Effector memory CD4-positive, alpha-beta T cell (primary cell): ENCODE measurements around the gene RNU6-9.
"Not testable (repeated sequence)": the region's sequence is repeated elsewhere in the genome, so short reads cannot be mapped to it uniquely, and the experiment has no call there.

Experiments used
- DNase-seq, 3 donors: peaks; one replicate each; pipeline ENCODE4 v3.0.0-alpha.2; 2020
- H3K27ac ChIP-seq: 2 replicates; pipeline ENCODE4 v1.7.0; 2013; ENCODE audit warnings: mild to moderate bottlenecking, low read length, moderate library complexity; ENCODE audit not compliant: insufficient read depth, poor library complexity, severe bottlenecking
- H3K27me3 ChIP-seq: replicated peaks from 2 replicates; pipeline ENCODE4 v1.7.0; 2013; ENCODE audit warnings: mild to moderate bottlenecking, low read length; ENCODE audit not compliant: insufficient read depth, control insufficient read depth, poor library complexity, severe bottlenecking
- H3K36me3 ChIP-seq: 2 replicates; pipeline ENCODE4 v1.7.0; 2013; ENCODE audit warnings: mild to moderate bottlenecking, low read length, moderate library complexity; ENCODE audit not compliant: control insufficient read depth, insufficient read depth
- H3K4me1 ChIP-seq: 2 replicates; pipeline ENCODE4 v1.7.0; 2013; ENCODE audit warnings: low read length, mild to moderate bottlenecking; ENCODE audit not compliant: control insufficient read depth, insufficient read depth, poor library complexity, severe bottlenecking
- H3K4me3 ChIP-seq: 2 replicates; pipeline ENCODE4 v1.7.0; 2013; ENCODE audit warnings: low read length, low read depth, mild to moderate bottlenecking; ENCODE audit not compliant: insufficient read depth, poor library complexity, severe bottlenecking
- H3K9me3 ChIP-seq: 2 replicates; pipeline ENCODE4 v1.7.0; 2013; ENCODE audit warnings: mild to moderate bottlenecking, low read length, moderate library complexity; ENCODE audit not compliant: control insufficient read depth

RNU6-9 gene

GRCh38 chr19:878751-879561, 14.3 kb upstream of the RNU6-9 start:
- peaks cover 30% of the 10 kb centered on the region for H3K36me3 ChIP-seq
- not testable (repeated sequence) for H3K27me3 ChIP-seq, H3K27ac ChIP-seq, H3K4me1 ChIP-seq, DNase-seq, H3K4me3 ChIP-seq, H3K9me3 ChIP-seq

GRCh38 chr19:879711-880438, 13.4 kb upstream of the RNU6-9 start:
- Histone ChIP-seq H3K9me3 (no peaks in the 10 kb centered on the region), H3K36me3 (peaks cover 39% of the 10 kb centered on the region), H3K4me3 (no peak overlapping the region), H3K27me3 (no peaks in the 10 kb centered on the region), H3K4me1 (no peaks in the 10 kb centered on the region), H3K27ac (no peak overlapping the region)
- no peak for DNase-seq

GRCh38 chr19:881385-882071, 11.8 kb upstream of the RNU6-9 start:
- no peaks in the 10 kb centered on the region for H3K9me3 ChIP-seq
- no peak overlapping the region for H3K4me3 ChIP-seq
- no peak overlapping the region for H3K27ac ChIP-seq
- peaks cover 53% of the 10 kb centered on the region for H3K36me3 ChIP-seq
- no peaks in the 10 kb centered on the region for H3K27me3 ChIP-seq
- no peaks in the 10 kb centered on the region for H3K4me1 ChIP-seq
- no peak for DNase-seq

GRCh38 chr19:882871-883497, 10.3 kb upstream of the RNU6-9 start:
- H3K4me1 ChIP-seq, result no peaks in the 10 kb centered on the region
- no peaks in the 10 kb centered on the region for H3K27me3 ChIP-seq
- peaks cover 63% of the 10 kb centered on the region for H3K36me3 ChIP-seq
- no peak overlapping the region for H3K27ac ChIP-seq
- DNase-seq, result no peak
- H3K4me3 ChIP-seq, result no peak overlapping the region
- H3K9me3 ChIP-seq, result no peaks in the 10 kb centered on the region

- DNase-seq, result no peak
- peaks cover 66% of the 10 kb centered on the region for H3K36me3 ChIP-seq
- H3K27me3 ChIP-seq, result no peaks in the 10 kb centered on the region
- H3K4me3 ChIP-seq, result no peak overlapping the region
- no peak overlapping the region for H3K27ac ChIP-seq
- H3K4me1 ChIP-seq, result no peaks in the 10 kb centered on the region
- H3K9me3 ChIP-seq, result no peaks in the 10 kb centered on the region
Measured at GRCh38 chr19:883661-884211, 9.5 kb upstream of the RNU6-9 start.

- no peak for DNase-seq
- Histone ChIP-seq H3K27ac (no peak overlapping the region), H3K4me1 (no peaks in the 10 kb centered on the region), H3K9me3 (no peaks in the 10 kb centered on the region), H3K4me3 (no peak overlapping the region), H3K27me3 (no peaks in the 10 kb centered on the region), H3K36me3 (peaks cover 73% of the 10 kb centered on the region)
Measured at GRCh38 chr19:884420-885211, 8.7 kb upstream of the RNU6-9 start.

GRCh38 chr19:885536-886224, 7.6 kb upstream of the RNU6-9 start:
- DNase-seq, result no peak

GRCh38 chr19:887072-887471, 6.2 kb upstream of the RNU6-9 start:
- H3K36me3 ChIP-seq, result peaks cover 61% of the 10 kb centered on the region
- H3K4me1 ChIP-seq, result peaks cover 7% of the 10 kb centered on the region
- H3K9me3 ChIP-seq, result no peaks in the 10 kb centered on the region

More at GRCh38 chr19:885536-886224, 7.6 kb upstream of the RNU6-9 start:
- Histone ChIP-seq H3K4me3 (no peak overlapping the region), H3K27ac (no peak overlapping the region), H3K27me3 (no peaks in the 10 kb centered on the region), H3K4me1 (no peaks in the 10 kb centered on the region), H3K36me3 (peaks cover 74% of the 10 kb centered on the region), H3K9me3 (no peaks in the 10 kb centered on the region)

GRCh38 chr19:887599-887998, 5.7 kb upstream of the RNU6-9 start:
- DNase-seq, result no peak
- Histone ChIP-seq H3K36me3 (peaks cover 60% of the 10 kb centered on the region), H3K9me3 (no peaks in the 10 kb centered on the region)

More at GRCh38 chr19:887072-887471, 6.2 kb upstream of the RNU6-9 start:
- Histone ChIP-seq H3K27ac (no peak overlapping the region), H3K27me3 (no peaks in the 10 kb centered on the region), H3K4me3 (no peak overlapping the region)
- no peak for DNase-seq

More at GRCh38 chr19:887599-887998, 5.7 kb upstream of the RNU6-9 start:
- Histone ChIP-seq H3K4me3 (no peak overlapping the region), H3K27me3 (no peaks in the 10 kb centered on the region), H3K27ac (no peak overlapping the region), H3K4me1 (peaks cover 11% of the 10 kb centered on the region)
